Right renal pelvis (tissue), 4 donors: Measurements from ENCODE around the gene TMEM38B. TPM values are rescaled to one million over a fixed set of nuclear protein-coding genes. Genes with fewer than 3 reads are reported as not detected.
"Not testable (repeated sequence)": the region's sequence is repeated elsewhere in the genome, so short reads cannot be mapped to it uniquely, and the experiment has no call there.

Source experiments
- DNase-seq, 4 donors: peaks; one replicate each; pipeline ENCODE4 v3.0.0-alpha.2; 2013; ENCODE audit warnings: low read depth in 4 of 4, low spot score in 3 of 4, missing footprints in 1 of 4
- polyA plus RNA-seq, 4 donors: library from polyadenylated mRNA; unstranded; fragments of 120-200 nt; gene quantifications; one replicate each; pipeline ENCODE4 v1.2.1, GENCODE V29; 2013; ENCODE audit not compliant: insufficient read length in 4 of 4

TMEM38B gene
- polyA plus RNA-seq, 4 donors = 34.2 to 50.5 (median 43.6) TPM

- DNase-seq = no peak
These were observed 13.0 kb upstream of the TMEM38B start for GRCh38 chr9:105681313-105681712.

GRCh38 chr9:105681724-105682123, 12.6 kb upstream of the TMEM38B start:
- DNase-seq = no peak

GRCh38 chr9:105683688-105684275, 10.6 kb upstream of the TMEM38B start:
- DNase-seq = no peak

GRCh38 chr9:105686936-105687335, 7.4 kb upstream of the TMEM38B start:
- no peak for DNase-seq

- no peak for DNase-seq
These were observed 3.6 kb upstream of the TMEM38B start for GRCh38 chr9:105690742-105691141.

GRCh38 chr9:105693435-105694189, 729 bp upstream of the TMEM38B start:
- peak in 1 of 4 donors; percentile 15 for DNase-seq

GRCh38 chr9:105694848-105695581, 674 bp downstream of the TMEM38B start:
- DNase-seq = peak in 3 of 4 donors; percentile 43 to 59 (median 44)

GRCh38 chr9:105696219-105696793, 2.0 kb downstream of the TMEM38B start:
- DNase-seq = no peak

- no peak for DNase-seq
These were observed 3.5 kb downstream of the TMEM38B start for GRCh38 chr9:105697871-105698270.

- DNase-seq = no peak
These were observed 4.1 kb downstream of the TMEM38B start for GRCh38 chr9:105698348-105698870.

- no peak for DNase-seq
These were observed 6.3 kb downstream of the TMEM38B start for GRCh38 chr9:105700668-105701067.

GRCh38 chr9:105701145-105701544, 6.8 kb downstream of the TMEM38B start:
- DNase-seq = no peak

GRCh38 chr9:105702207-105702606, 7.9 kb downstream of the TMEM38B start:
- no peak for DNase-seq

GRCh38 chr9:105703638-105704037, 9.3 kb downstream of the TMEM38B start:
- DNase-seq = not testable (repeated sequence)

GRCh38 chr9:105706156-105706555, 11.8 kb downstream of the TMEM38B start:
- DNase-seq = no peak

GRCh38 chr9:105708405-105708804, 14.1 kb downstream of the TMEM38B start:
- DNase-seq = no peak

GRCh38 chr9:105710638-105711037, 16.3 kb downstream of the TMEM38B start:
- DNase-seq = no peak

GRCh38 chr9:105711867-105712266, 17.5 kb downstream of the TMEM38B start:
- no peak for DNase-seq

- DNase-seq = no peak
These were observed 18.0 kb downstream of the TMEM38B start for GRCh38 chr9:105712297-105712696.

- DNase-seq = no peak
These were observed 18.4 kb downstream of the TMEM38B start for GRCh38 chr9:105712773-105713172.
